ENCODE measurements around the gene MAGI3.

MAGI3 gene

GRCh38 chr1:113617438-113618141, 227.3 kb downstream of the MAGI3 start:
- POLR2A ChIA-PET, result no interaction called here
- no peak for DNase-seq
- Histone ChIP-seq H3K27me3 (replicated peaks in 2 of 5; ENCODE audit: control insufficient read depth in 4 of 5, insufficient read depth in 5 of 5, low read length in 4 of 5) (no peaks in the 10 kb centered on the region), H3K27ac (ENCODE audit: insufficient read depth in 1 of 2, low read depth in 1 of 2, low read length in 2 of 2, poor library complexity in 1 of 2, severe bottlenecking in 2 of 2) (no peak overlapping the region), H3K9me3 (ENCODE audit: control extremely low read depth in 1 of 5, control insufficient read depth in 4 of 5, insufficient read depth in 2 of 5, low read depth in 1 of 5, low read length in 4 of 5) (peaks cover 0 to 1% (median 0%) of the 10 kb centered on the region in 5 experiments), H3K4me1 (ENCODE audit: control extremely low read depth in 1 of 4, control insufficient read depth in 4 of 4, insufficient read depth in 4 of 4, low read length in 3 of 4) (no peaks in the 10 kb centered on the region), H3K4me3 (ENCODE audit: control insufficient read depth in 1 of 7, extremely low read depth in 1 of 7, insufficient read depth in 4 of 7, low read depth in 2 of 7, low read length in 6 of 7) (no peak overlapping the region), H3K36me3 (ENCODE audit: control insufficient read depth in 4 of 4, insufficient read depth in 4 of 4, low read length in 3 of 4) (no peaks in the 10 kb centered on the region)
- CTCF ChIA-PET, result no interaction called here
- 60% methylated on average over 2 of the region's 4 CpGs for WGBS (ENCODE audit: insufficient coverage)

GRCh38 chr1:113628997-113629396, 238.7 kb downstream of the MAGI3 start:
- CTCF ChIA-PET, result interaction anchor here (0.6 kb wide), 1 partner anchor 409 kb away, joined by 4 read pairs; no protein-coding TSS in a partner anchor
- Histone ChIP-seq H3K9me3 (ENCODE audit: control extremely low read depth in 1 of 5, control insufficient read depth in 4 of 5, insufficient read depth in 2 of 5, low read depth in 1 of 5, low read length in 4 of 5) (peaks cover 0 to 24% (median 3%) of the 10 kb centered on the region in 5 experiments), H3K36me3 (ENCODE audit: control insufficient read depth in 4 of 4, insufficient read depth in 4 of 4, low read length in 3 of 4) (no peaks in the 10 kb centered on the region), H3K27ac (ENCODE audit: insufficient read depth in 1 of 2, low read depth in 1 of 2, low read length in 2 of 2, poor library complexity in 1 of 2, severe bottlenecking in 2 of 2) (no peak overlapping the region), H3K4me1 (ENCODE audit: control extremely low read depth in 1 of 4, control insufficient read depth in 4 of 4, insufficient read depth in 4 of 4, low read length in 3 of 4) (no peaks in the 10 kb centered on the region), H3K27me3 (replicated peaks in 2 of 5; ENCODE audit: control insufficient read depth in 4 of 5, insufficient read depth in 5 of 5, low read length in 4 of 5) (no peaks in the 10 kb centered on the region), H3K4me3 (ENCODE audit: control insufficient read depth in 1 of 7, extremely low read depth in 1 of 7, insufficient read depth in 4 of 7, low read depth in 2 of 7, low read length in 6 of 7) (no peak overlapping the region)
- POLR2A ChIA-PET, result no interaction called here
- WGBS (ENCODE audit: insufficient coverage), result 100% methylated on average over 1 of the region's 1 CpG
- DNase-seq, result no peak

GRCh38 chr1:113630340-113631327, 240.3 kb downstream of the MAGI3 start:
- no peak overlapping the region for H3K27ac ChIP-seq (ENCODE audit: insufficient read depth in 1 of 2, low read depth in 1 of 2, low read length in 2 of 2, poor library complexity in 1 of 2, severe bottlenecking in 2 of 2)
- ChIA-PET CTCF (no interaction called here), POLR2A (no interaction called here)
- no peaks in the 10 kb centered on the region for H3K27me3 ChIP-seq (replicated peaks in 2 of 5; ENCODE audit: control insufficient read depth in 4 of 5, insufficient read depth in 5 of 5, low read length in 4 of 5)
- H3K4me3 ChIP-seq (ENCODE audit: control insufficient read depth in 1 of 7, extremely low read depth in 1 of 7, insufficient read depth in 4 of 7, low read depth in 2 of 7, low read length in 6 of 7), result no peak overlapping the region
- H3K4me1 ChIP-seq (ENCODE audit: control extremely low read depth in 1 of 4, control insufficient read depth in 4 of 4, insufficient read depth in 4 of 4, low read length in 3 of 4), result no peaks in the 10 kb centered on the region
- peaks cover 0 to 19% (median 3%) of the 10 kb centered on the region in 5 experiments for H3K9me3 ChIP-seq (ENCODE audit: control extremely low read depth in 1 of 5, control insufficient read depth in 4 of 5, insufficient read depth in 2 of 5, low read depth in 1 of 5, low read length in 4 of 5)
- WGBS (ENCODE audit: insufficient coverage), result 96% methylated on average over 9 of the region's 12 CpGs
- no peaks in the 10 kb centered on the region for H3K36me3 ChIP-seq (ENCODE audit: control insufficient read depth in 4 of 4, insufficient read depth in 4 of 4, low read length in 3 of 4)
- no peak for DNase-seq

GRCh38 chr1:113641396-113641795, 251.1 kb downstream of the MAGI3 start:
- CTCF ChIA-PET, result no interaction called here
- WGBS (ENCODE audit: insufficient coverage), result no CpG with 5 or more reads among the region's 1 CpG

GRCh38 chr1:113647164-113647563, 256.8 kb downstream of the MAGI3 start:
- no peaks in the 10 kb centered on the region for H3K9me3 ChIP-seq (ENCODE audit: control extremely low read depth in 1 of 5, control insufficient read depth in 4 of 5, insufficient read depth in 2 of 5, low read depth in 1 of 5, low read length in 4 of 5)
- 100% methylated on average over 1 of the region's 1 CpG for WGBS (ENCODE audit: insufficient coverage)
- no peak overlapping the region for H3K27ac ChIP-seq (ENCODE audit: insufficient read depth in 1 of 2, low read depth in 1 of 2, low read length in 2 of 2, poor library complexity in 1 of 2, severe bottlenecking in 2 of 2)
- CTCF ChIA-PET, result no interaction called here
- H3K27me3 ChIP-seq (replicated peaks in 2 of 5; ENCODE audit: control insufficient read depth in 4 of 5, insufficient read depth in 5 of 5, low read length in 4 of 5), result no peaks in the 10 kb centered on the region
- no peaks in the 10 kb centered on the region for H3K36me3 ChIP-seq (ENCODE audit: control insufficient read depth in 4 of 4, insufficient read depth in 4 of 4, low read length in 3 of 4)
- POLR2A ChIA-PET, result no interaction called here
- DNase-seq, result no peak
- no peaks in the 10 kb centered on the region for H3K4me1 ChIP-seq (ENCODE audit: control extremely low read depth in 1 of 4, control insufficient read depth in 4 of 4, insufficient read depth in 4 of 4, low read length in 3 of 4)
- H3K4me3 ChIP-seq (ENCODE audit: control insufficient read depth in 1 of 7, extremely low read depth in 1 of 7, insufficient read depth in 4 of 7, low read depth in 2 of 7, low read length in 6 of 7), result no peak overlapping the region

More at GRCh38 chr1:113641396-113641795, 251.1 kb downstream of the MAGI3 start:
- Histone ChIP-seq H3K9me3 (ENCODE audit: control extremely low read depth in 1 of 5, control insufficient read depth in 4 of 5, insufficient read depth in 2 of 5, low read depth in 1 of 5, low read length in 4 of 5) (peaks cover 0 to 5% (median 0%) of the 10 kb centered on the region in 5 experiments), H3K4me3 (ENCODE audit: control insufficient read depth in 1 of 7, extremely low read depth in 1 of 7, insufficient read depth in 4 of 7, low read depth in 2 of 7, low read length in 6 of 7) (no peak overlapping the region), H3K27me3 (replicated peaks in 2 of 5; ENCODE audit: control insufficient read depth in 4 of 5, insufficient read depth in 5 of 5, low read length in 4 of 5) (no peaks in the 10 kb centered on the region), H3K36me3 (ENCODE audit: control insufficient read depth in 4 of 4, insufficient read depth in 4 of 4, low read length in 3 of 4) (no peaks in the 10 kb centered on the region), H3K27ac (ENCODE audit: insufficient read depth in 1 of 2, low read depth in 1 of 2, low read length in 2 of 2, poor library complexity in 1 of 2, severe bottlenecking in 2 of 2) (no peak overlapping the region), H3K4me1 (ENCODE audit: control extremely low read depth in 1 of 4, control insufficient read depth in 4 of 4, insufficient read depth in 4 of 4, low read length in 3 of 4) (no peaks in the 10 kb centered on the region)
- no peak for DNase-seq
- POLR2A ChIA-PET, result no interaction called here

GRCh38 chr1:113648478-113648877, 258.2 kb downstream of the MAGI3 start:
- ChIA-PET CTCF (no interaction called here), POLR2A (no interaction called here)
- no peaks in the 10 kb centered on the region for H3K9me3 ChIP-seq (ENCODE audit: control extremely low read depth in 1 of 5, control insufficient read depth in 4 of 5, insufficient read depth in 2 of 5, low read depth in 1 of 5, low read length in 4 of 5)
- no peak overlapping the region for H3K27ac ChIP-seq (ENCODE audit: insufficient read depth in 1 of 2, low read depth in 1 of 2, low read length in 2 of 2, poor library complexity in 1 of 2, severe bottlenecking in 2 of 2)
- H3K36me3 ChIP-seq (ENCODE audit: control insufficient read depth in 4 of 4, insufficient read depth in 4 of 4, low read length in 3 of 4), result no peaks in the 10 kb centered on the region
- H3K27me3 ChIP-seq (replicated peaks in 2 of 5; ENCODE audit: control insufficient read depth in 4 of 5, insufficient read depth in 5 of 5, low read length in 4 of 5), result no peaks in the 10 kb centered on the region
- DNase-seq, result no peak
- H3K4me1 ChIP-seq (ENCODE audit: control extremely low read depth in 1 of 4, control insufficient read depth in 4 of 4, insufficient read depth in 4 of 4, low read length in 3 of 4), result no peaks in the 10 kb centered on the region
- no peak overlapping the region for H3K4me3 ChIP-seq (ENCODE audit: control insufficient read depth in 1 of 7, extremely low read depth in 1 of 7, insufficient read depth in 4 of 7, low read depth in 2 of 7, low read length in 6 of 7)

- no peak for DNase-seq
- POLR2A ChIA-PET, result no interaction called here
- CTCF ChIA-PET, result no interaction called here
- Histone ChIP-seq H3K27me3 (replicated peaks in 2 of 5; ENCODE audit: control insufficient read depth in 4 of 5, insufficient read depth in 5 of 5, low read length in 4 of 5) (no peaks in the 10 kb centered on the region), H3K4me1 (ENCODE audit: control extremely low read depth in 1 of 4, control insufficient read depth in 4 of 4, insufficient read depth in 4 of 4, low read length in 3 of 4) (peaks cover 0 to 5% (median 0%) of the 10 kb centered on the region in 4 experiments), H3K4me3 (ENCODE audit: control insufficient read depth in 1 of 7, extremely low read depth in 1 of 7, insufficient read depth in 4 of 7, low read depth in 2 of 7, low read length in 6 of 7) (no peak overlapping the region), H3K27ac (ENCODE audit: insufficient read depth in 1 of 2, low read depth in 1 of 2, low read length in 2 of 2, poor library complexity in 1 of 2, severe bottlenecking in 2 of 2) (no peak overlapping the region), H3K36me3 (ENCODE audit: control insufficient read depth in 4 of 4, insufficient read depth in 4 of 4, low read length in 3 of 4) (no peaks in the 10 kb centered on the region), H3K9me3 (ENCODE audit: control extremely low read depth in 1 of 5, control insufficient read depth in 4 of 5, insufficient read depth in 2 of 5, low read depth in 1 of 5, low read length in 4 of 5) (no peaks in the 10 kb centered on the region)
These were observed 262.5 kb downstream of the MAGI3 start for GRCh38 chr1:113652771-113653170.

Data from common myeloid progenitor, CD34-positive (primary cell).